HG03025 (cell line): ENCODE data around the gene ANKS1B.

ENCODE experiments used
- ATAC-seq: cut with Tn5 transposase; IDR thresholded peaks from one replicate; pipeline ENCODE4 v1.9.1; 2021; ENCODE audit warnings: mild to moderate bottlenecking, moderate library complexity; ENCODE audit not compliant: unreplicated experiment, low FRiP score

The ANKS1B gene

GRCh38 chr12:98814254-98814653 lies 1170.5 kb downstream of the ANKS1B start:
- no peak for ATAC-seq

GRCh38 chr12:98812225-98812624 lies 1172.5 kb downstream of the ANKS1B start:
- ATAC-seq = no peak

DNA sequence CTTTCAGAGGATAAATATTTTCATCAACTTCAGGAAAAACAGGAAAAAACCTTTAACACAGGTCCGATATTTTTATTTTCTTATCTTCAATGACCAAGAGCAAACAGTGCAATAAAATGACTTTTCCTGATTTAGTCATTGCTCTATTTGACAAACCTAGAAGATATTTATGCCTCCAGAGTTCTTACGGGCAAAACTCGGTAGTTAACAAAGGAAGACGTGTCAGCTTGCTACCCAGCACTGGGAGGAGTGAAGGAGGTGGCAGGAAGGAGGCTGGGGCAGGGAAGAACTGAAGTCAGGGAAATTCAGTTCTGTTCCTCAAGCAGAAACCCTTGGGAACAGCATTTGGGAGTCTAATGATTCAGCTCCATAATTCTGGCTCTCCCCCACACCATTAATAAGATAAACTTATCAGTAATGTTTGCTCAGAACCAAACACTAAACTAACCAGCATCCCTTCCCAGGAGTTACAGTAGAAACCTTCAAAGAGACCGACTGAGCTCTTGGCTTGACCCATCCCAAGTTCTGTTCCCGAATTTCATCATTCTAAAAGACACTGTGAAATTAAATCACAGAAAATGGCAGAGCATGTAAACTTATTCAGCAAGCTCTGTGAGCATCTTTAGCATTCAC lies 1176.4 kb downstream of the ANKS1B start:
- ATAC-seq = no peak

DNA sequence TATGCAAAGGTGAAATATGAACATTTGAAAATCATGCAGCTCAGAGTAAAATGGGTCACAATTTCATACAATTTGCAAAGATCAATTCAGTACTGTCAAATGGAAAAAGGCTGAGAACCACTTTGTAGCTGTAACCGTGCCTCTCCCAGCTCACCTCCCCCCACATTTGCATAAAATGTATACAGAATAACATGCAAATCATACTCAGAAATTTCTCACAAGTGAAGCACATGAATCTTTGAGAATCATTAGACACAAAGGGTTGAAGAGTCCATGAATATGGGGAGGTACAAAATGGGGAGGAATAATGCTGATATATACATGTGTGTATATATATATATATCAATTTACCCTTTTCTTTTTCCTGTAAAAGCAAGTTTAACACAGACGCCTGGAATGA lies 1177.5 kb downstream of the ANKS1B start:
- no peak for ATAC-seq

- ATAC-seq = no peak
Observed at GRCh38 chr12:98803468-98804209, 1181.1 kb downstream of the ANKS1B start.

GRCh38 chr12:98799822-98800221 lies 1184.9 kb downstream of the ANKS1B start:
- no peak for ATAC-seq

DNA sequence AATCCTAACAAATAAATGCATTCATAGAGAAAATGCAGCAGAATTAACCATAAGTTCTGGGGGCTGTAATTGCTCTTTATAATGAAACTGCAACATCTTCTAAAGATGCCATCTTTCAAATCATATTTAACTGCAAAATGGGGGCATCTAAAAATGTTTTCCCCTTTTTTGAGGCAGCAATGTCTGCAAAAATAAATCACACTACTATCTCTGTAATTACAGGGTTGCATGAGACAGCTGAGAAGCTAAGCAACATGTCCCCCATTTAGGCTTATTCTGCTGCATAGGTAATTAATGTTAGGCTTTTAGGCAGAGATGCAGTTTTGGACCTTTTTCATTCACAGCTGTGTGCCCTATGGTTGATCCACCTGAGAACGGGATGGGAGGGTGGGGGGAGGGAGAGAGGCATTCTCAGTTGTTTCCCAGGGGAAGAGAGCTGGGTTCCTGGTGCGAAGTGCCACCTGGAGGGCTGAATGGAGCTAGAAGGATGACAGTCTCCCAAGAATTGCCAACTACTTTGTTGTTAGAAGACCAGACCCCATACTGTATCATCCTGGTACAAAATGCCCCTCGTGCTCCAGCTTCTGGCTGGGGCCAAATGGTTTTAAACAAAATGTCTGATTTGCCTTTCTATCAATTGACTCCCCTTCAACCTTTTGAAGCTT lies 1185.5 kb downstream of the ANKS1B start:
- no peak for ATAC-seq

- no peak for ATAC-seq
Observed at GRCh38 chr12:98797200-98797599, 1187.5 kb downstream of the ANKS1B start.

DNA sequence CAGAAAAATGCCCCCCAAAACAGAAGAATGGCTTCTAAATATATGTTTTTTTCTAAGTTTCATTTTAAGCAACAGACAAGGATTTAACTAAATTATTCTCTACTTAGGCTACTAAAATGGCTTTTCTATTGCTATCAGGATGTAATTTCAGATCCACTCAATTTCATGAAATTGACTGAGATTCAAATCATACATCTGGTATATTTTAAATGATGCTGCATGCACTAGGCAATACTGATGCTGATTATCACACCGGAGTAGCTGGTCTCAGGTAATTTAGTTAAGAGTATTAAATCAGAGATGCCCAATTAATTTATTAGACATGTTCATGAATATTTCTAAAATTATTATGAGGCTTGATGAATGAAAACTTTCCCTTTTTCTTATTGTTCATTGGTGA lies 1188.0 kb downstream of the ANKS1B start:
- ATAC-seq = no peak

- no peak for ATAC-seq
Observed at GRCh38 chr12:98793121-98793520, 1191.6 kb downstream of the ANKS1B start.

DNA sequence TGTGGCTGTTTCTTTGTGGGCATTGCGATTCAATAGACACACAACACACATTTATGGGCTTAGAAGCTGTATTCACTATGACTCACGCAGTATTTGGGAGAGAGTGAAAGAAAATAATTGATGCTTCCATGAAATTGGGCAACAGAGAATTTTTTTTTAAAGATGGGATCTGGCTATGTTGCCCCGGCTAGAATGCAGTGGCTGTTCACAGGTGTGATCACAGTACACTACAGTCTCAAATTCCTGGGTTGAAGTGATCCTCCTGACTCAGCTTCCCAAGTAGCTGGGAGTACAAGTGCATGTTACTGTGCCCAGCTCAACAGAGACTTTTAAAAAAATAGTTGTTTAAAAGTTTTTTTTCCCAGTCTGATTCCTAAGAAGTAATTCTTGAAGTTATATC lies 1193.3 kb downstream of the ANKS1B start:
- no peak for ATAC-seq

DNA sequence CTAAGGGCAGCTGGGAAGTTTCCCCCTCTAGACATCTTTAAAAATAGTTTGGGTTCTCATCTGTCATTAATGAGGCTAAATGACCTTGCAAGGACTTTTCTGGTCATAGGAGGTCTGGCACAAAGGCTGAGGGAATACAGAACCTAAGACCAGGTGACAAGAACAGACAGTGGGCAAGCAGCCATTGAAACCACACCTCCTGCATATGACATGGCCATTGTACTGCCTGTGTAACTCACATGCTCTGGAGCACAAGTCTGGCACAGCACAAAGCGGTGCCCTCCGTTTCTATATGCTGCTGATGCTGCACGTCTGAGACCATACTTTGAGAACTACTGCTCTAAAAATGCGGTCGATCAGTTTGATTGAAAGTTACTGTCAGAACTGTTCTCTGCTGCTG lies 1196.3 kb downstream of the ANKS1B start:
- no peak for ATAC-seq

- ATAC-seq = no peak
Observed at GRCh38 chr12:98786653-98787052, 1198.1 kb downstream of the ANKS1B start.

- no peak for ATAC-seq
Observed at GRCh38 chr12:98783420-98783819, 1201.3 kb downstream of the ANKS1B start.

GRCh38 chr12:98780261-98780660 lies 1204.5 kb downstream of the ANKS1B start:
- no peak for ATAC-seq

DNA sequence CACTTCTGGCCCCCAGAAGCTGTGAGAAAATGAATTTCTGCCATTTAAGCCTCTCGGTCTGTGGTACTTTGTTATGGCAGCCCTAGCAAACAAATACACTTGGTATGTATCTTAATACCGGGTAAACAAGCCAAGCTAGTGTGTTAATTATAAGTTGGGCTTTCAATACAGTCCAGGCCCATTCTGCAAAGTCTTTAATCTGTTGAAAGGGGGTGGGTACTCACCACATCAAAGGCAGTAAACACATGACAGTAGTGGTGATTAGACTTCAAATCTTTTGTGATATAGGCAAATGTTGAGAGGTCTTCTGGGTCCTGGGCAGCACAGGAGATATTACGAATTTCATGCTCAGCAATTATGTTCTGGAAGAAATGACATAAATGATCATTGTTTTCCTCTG lies 1211.9 kb downstream of the ANKS1B start:
- ATAC-seq = no peak

- no peak for ATAC-seq
Observed at GRCh38 chr12:98771811-98772752, 1212.7 kb downstream of the ANKS1B start.

DNA sequence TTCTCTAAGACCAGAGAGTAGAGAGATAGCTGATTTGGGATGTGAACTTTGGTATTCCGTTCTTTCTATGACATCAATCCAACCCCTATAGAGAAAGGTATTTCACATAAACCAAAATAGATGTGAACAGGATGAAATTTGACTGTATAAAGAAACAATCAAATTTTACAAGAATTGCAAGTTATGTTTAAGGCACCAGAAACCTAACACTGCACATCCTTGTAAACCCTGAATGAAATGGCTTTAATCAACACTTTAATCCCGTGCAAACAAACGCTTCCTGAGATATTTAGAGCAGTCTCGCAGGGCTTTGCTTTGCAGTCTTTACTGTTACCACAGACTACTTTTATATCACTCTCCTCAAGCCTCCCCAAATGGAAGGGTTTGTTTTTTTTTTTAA lies 1214.5 kb downstream of the ANKS1B start:
- ATAC-seq = no peak

DNA sequence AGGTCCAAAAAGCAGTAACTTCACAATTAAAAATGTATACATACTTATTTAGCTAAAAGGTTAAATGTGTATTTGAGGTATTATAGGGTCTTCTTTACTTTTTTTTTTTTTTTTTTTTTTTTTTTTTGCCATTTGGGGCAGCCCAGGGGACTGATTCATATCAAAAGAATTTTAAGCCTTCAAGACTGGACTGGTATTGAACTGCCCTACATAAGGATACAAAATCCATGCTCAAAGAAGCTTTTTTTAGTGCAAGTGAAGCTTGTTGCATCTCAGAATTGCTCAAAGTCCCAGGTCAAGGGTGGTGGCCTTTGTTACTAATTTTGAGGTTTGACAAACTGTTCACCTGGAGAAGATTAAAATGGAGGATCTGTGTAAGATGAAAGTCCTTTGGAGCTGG lies 1215.7 kb downstream of the ANKS1B start:
- ATAC-seq = no peak

GRCh38 chr12:98767248-98767647 lies 1217.5 kb downstream of the ANKS1B start:
- no peak for ATAC-seq

DNA sequence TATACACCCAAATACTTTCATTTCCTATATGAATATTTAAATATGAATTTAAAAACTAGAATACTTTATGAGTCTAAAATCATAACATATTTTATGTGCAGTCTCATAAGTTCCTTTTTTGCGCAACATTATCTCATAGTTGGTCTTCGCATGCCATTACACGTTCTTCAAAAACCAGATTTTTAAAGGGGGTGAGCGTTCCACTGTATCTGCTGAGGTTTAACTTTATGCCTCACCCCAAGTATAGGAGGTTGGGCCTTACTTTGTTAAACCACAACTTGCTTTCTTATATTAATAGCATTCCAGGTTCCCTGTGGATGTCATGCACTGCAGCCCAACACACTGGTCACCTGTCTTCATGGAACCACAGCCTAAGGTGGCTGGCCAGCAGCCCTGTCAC lies 1221.1 kb downstream of the ANKS1B start:
- ATAC-seq = no peak
